Measurements from ENCODE around the gene DEFB123. TPM values are rescaled to one million over a fixed set of nuclear protein-coding genes. Genes with fewer than 3 reads are reported as not detected.
"Not testable (repeated sequence)": the region's sequence is repeated elsewhere in the genome, so short reads cannot be mapped to it uniquely, and the experiment has no call there.

Gene DEFB123
- polyA plus RNA-seq, 1 of the 3 experiments (the other 2 are of a cell fraction): not detected

DNA sequence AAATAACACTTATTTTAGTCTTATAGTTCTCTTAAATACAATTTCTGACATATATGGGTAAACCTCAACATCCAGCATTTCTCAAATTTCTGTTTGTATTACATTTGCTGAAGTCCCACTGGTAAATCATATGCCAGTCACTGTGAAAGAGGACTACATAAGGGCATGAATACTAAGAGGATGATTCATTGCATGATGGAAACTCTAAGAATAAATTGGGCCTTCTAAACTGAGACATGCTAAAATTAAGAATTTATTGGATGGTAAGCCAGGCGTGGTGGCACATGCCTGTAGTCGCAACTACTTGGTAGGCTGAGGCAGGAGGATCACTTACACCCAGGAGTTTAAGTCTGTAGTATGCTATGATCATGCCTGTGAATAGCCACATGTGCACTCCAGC lies 12.1 kb downstream of the DEFB123 start:
- CTCF ChIA-PET: no interaction called here

DNA sequence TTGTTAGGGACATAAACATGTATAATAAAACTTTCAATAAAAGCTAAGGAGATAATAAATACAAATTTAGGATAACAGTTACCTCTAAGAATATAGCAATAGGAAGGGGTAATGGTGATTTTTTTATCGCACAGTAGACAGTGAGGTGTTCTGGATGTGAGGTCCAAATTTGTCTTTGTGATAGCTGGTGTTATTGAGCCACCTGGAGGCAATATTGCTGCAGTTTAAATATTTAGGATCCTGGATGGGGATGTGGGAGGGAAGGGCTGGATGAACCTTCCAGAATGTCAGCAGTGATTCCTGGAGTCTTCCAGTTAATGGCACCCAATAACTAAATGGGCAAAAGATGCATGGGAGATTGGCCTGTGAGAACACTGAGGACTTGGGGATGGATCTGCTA lies 13.9 kb downstream of the DEFB123 start:
- Histone ChIP-seq H3K9me2 (no peaks in the 10 kb centered on the region), H3K9ac (no peak overlapping the region), H3F3A (replicated peaks; ENCODE audit: insufficient read depth) (peaks cover 6% of the 10 kb centered on the region), H3K36me3 (replicated peaks in 1 of 2; ENCODE audit: control insufficient read depth in 1 of 2, insufficient read depth in 2 of 2, low read length in 1 of 2) (no peaks in the 10 kb centered on the region), H3K27ac (ENCODE audit: low read depth in 2 of 2, low read length in 1 of 2) (no peak overlapping the region), H3K9me3 (no peaks in the 10 kb centered on the region), H3K79me2 (ENCODE audit: insufficient read depth) (no peaks in the 10 kb centered on the region), H3K27me3 (ENCODE audit: insufficient read depth) (peaks cover 4% of the 10 kb centered on the region; the same call in 1 of the 2 replicates), H3K4me2 (no peak overlapping the region), H3K4me1 (ENCODE audit: control insufficient read depth in 1 of 2, insufficient read depth in 2 of 2, low read depth in 1 of 2, low read length in 1 of 2) (no peaks in the 10 kb centered on the region), H4K20me1 (ENCODE audit: insufficient read depth) (no peaks in the 10 kb centered on the region), H2AFZ (ENCODE audit: low read depth) (no peak overlapping the region), H3K4me3 (ENCODE audit: low read depth in 2 of 2, low read length in 1 of 2) (no peak overlapping the region)
- TF ChIP-seq TEAD4 (IDR thresholded peaks at IDR 0.05; ENCODE audit: borderline replicate concordance, insufficient read depth) (no peak), EZH2phosphoT487 (IDR thresholded peaks at IDR 0.05; ENCODE audit: borderline replicate concordance, low read depth) (no peak), NFIC (IDR thresholded peaks at IDR 0.05; ENCODE audit: borderline replicate concordance) (no peak), RAD21 (IDR thresholded peaks at IDR 0.05; ENCODE audit: low read length) (no peak), GATA2 (CRISPR knock-in tag; IDR thresholded peaks at IDR 0.05) (no peak), EP300 (IDR thresholded peaks at IDR 0.05; ENCODE audit: borderline replicate concordance in 1 of 2, low read depth in 1 of 2, low read length in 1 of 2) (no peak), MEF2A (IDR thresholded peaks at IDR 0.05; ENCODE audit: borderline replicate concordance, low read depth) (no peak), RFX5 (IDR thresholded peaks at IDR 0.05; ENCODE audit: low read length) (no peak), MXI1 (IDR thresholded peaks at IDR 0.05; ENCODE audit: low read depth, low read length) (no peak), SMC3 (IDR thresholded peaks at IDR 0.05; ENCODE audit: low read depth, low read length) (no peak), POLR2AphosphoS5 (IDR thresholded peaks at IDR 0.05; ENCODE audit: low read depth, low read length) (no peak), RXRA (IDR thresholded peaks at IDR 0.05; ENCODE audit: borderline replicate concordance, low read depth) (no peak)
- TF ChIP-seq, protein P1, sequence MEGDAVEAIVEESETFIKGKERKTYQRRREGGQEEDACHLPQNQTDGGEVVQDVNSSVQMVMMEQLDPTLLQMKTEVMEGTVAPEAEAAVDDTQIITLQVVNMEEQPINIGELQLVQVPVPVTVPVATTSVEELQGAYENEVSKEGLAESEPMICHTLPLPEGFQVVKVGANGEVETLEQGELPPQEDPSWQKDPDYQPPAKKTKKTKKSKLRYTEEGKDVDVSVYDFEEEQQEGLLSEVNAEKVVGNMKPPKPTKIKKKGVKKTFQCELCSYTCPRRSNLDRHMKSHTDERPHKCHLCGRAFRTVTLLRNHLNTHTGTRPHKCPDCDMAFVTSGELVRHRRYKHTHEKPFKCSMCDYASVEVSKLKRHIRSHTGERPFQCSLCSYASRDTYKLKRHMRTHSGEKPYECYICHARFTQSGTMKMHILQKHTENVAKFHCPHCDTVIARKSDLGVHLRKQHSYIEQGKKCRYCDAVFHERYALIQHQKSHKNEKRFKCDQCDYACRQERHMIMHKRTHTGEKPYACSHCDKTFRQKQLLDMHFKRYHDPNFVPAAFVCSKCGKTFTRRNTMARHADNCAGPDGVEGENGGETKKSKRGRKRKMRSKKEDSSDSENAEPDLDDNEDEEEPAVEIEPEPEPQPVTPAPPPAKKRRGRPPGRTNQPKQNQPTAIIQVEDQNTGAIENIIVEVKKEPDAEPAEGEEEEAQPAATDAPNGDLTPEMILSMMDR (IDR thresholded peaks at IDR 0.05): no peak
- TF ChIP-seq, protein P2, sequence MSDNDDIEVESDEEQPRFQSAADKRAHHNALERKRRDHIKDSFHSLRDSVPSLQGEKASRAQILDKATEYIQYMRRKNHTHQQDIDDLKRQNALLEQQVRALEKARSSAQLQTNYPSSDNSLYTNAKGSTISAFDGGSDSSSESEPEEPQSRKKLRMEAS (IDR thresholded peaks at IDR 0.05; ENCODE audit: low read depth): no peak
- CTCF ChIA-PET: interaction anchor here (1.0 to 7.9 kb wide), 2 partner anchors 13 to 48 kb away, joined by 3 to 145 read pairs; partner anchors contain the start of gene DEFB123
- 50% methylated on average over 1 of the region's 1 CpG for WGBS (ENCODE audit: low lambda C conversion rate)
- DNase-seq: no peak
- POLR2A ChIA-PET: no interaction called here

More for the DNA sequence above, 12.1 kb downstream of the DEFB123 start:
- peaks cover 6% of the 10 kb centered on the region for H3F3A ChIP-seq (replicated peaks; ENCODE audit: insufficient read depth)
- H3K4me3 ChIP-seq (ENCODE audit: low read depth in 2 of 2, low read length in 1 of 2): no peak overlapping the region
- no peak overlapping the region for H3K9ac ChIP-seq
- POLR2A ChIA-PET: no interaction called here
- H3K4me2 ChIP-seq: no peak overlapping the region
- H3K9me3 ChIP-seq: no peaks in the 10 kb centered on the region
- H3K27ac ChIP-seq (ENCODE audit: low read depth in 2 of 2, low read length in 1 of 2): no peak overlapping the region
- TF ChIP-seq, protein P3, sequence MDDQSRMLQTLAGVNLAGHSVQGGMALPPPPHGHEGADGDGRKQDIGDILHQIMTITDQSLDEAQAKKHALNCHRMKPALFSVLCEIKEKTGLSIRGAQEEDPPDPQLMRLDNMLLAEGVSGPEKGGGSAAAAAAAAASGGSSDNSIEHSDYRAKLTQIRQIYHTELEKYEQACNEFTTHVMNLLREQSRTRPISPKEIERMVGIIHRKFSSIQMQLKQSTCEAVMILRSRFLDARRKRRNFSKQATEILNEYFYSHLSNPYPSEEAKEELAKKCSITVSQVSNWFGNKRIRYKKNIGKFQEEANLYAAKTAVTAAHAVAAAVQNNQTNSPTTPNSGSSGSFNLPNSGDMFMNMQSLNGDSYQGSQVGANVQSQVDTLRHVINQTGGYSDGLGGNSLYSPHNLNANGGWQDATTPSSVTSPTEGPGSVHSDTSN (IDR thresholded peaks at IDR 0.05): 0 out of 2 replicates have a peak, but pooled peaks have one; percentile 27
- TF ChIP-seq, protein P4, sequence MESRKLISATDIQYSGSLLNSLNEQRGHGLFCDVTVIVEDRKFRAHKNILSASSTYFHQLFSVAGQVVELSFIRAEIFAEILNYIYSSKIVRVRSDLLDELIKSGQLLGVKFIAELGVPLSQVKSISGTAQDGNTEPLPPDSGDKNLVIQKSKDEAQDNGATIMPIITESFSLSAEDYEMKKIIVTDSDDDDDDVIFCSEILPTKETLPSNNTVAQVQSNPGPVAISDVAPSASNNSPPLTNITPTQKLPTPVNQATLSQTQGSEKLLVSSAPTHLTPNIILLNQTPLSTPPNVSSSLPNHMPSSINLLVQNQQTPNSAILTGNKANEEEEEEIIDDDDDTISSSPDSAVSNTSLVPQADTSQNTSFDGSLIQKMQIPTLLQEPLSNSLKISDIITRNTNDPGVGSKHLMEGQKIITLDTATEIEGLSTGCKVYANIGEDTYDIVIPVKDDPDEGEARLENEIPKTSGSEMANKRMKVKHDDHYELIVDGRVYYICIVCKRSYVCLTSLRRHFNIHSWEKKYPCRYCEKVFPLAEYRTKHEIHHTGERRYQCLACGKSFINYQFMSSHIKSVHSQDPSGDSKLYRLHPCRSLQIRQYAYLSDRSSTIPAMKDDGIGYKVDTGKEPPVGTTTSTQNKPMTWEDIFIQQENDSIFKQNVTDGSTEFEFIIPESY (IDR thresholded peaks at IDR 0.05; ENCODE audit: borderline replicate concordance, low read depth): no peak
- peak; percentile 15; the same call in 1 of the 2 replicates for TF ChIP-seq FOSL2 (IDR thresholded peaks at IDR 0.05; ENCODE audit: borderline replicate concordance, low read depth)
- WGBS (ENCODE audit: low lambda C conversion rate): 13% methylated on average over 2 of the region's 2 CpGs
- no peak for DNase-seq
- no peak overlapping the region for H2AFZ ChIP-seq (ENCODE audit: low read depth)
- no peaks in the 10 kb centered on the region; the same call in 1 of the 2 replicates for H3K27me3 ChIP-seq (ENCODE audit: insufficient read depth)
- no peaks in the 10 kb centered on the region for H3K4me1 ChIP-seq (ENCODE audit: control insufficient read depth in 1 of 2, insufficient read depth in 2 of 2, low read depth in 1 of 2, low read length in 1 of 2)
- H3K79me2 ChIP-seq (ENCODE audit: insufficient read depth): no peaks in the 10 kb centered on the region
- H4K20me1 ChIP-seq (ENCODE audit: insufficient read depth): no peaks in the 10 kb centered on the region
- H3K9me2 ChIP-seq: no peaks in the 10 kb centered on the region
- H3K36me3 ChIP-seq (replicated peaks in 1 of 2; ENCODE audit: control insufficient read depth in 1 of 2, insufficient read depth in 2 of 2, low read length in 1 of 2): no peaks in the 10 kb centered on the region

DNA sequence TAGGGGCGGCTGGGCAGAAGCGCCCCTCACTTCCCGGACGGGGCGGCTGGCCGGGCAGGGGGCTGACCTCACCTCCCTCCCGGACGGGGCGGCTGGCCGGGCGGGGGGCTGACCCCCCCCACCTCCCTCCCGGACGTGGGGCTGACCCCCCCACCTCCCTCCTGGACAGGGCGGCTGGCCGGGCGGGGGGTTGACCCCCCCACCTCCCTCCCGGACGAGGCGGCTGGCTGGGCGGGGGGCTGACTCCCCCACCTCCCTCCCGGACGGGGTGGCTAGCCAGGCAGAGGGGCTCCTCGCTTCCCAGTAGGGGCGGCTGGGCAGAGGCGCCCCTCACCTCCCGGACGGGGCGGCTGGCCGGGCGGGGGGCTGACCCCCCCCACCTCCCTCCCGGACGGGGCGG lies 30.5 kb downstream of the DEFB123 start:
- H3K4me1 ChIP-seq (ENCODE audit: control insufficient read depth in 1 of 2, insufficient read depth in 2 of 2, low read depth in 1 of 2, low read length in 1 of 2); H3K27ac ChIP-seq (ENCODE audit: low read depth in 2 of 2, low read length in 1 of 2); H3K36me3 ChIP-seq (replicated peaks in 1 of 2; ENCODE audit: control insufficient read depth in 1 of 2, insufficient read depth in 2 of 2, low read length in 1 of 2); H3K9me3 ChIP-seq; H2AFZ ChIP-seq (ENCODE audit: low read depth); H3K4me3 ChIP-seq (ENCODE audit: low read depth in 2 of 2, low read length in 1 of 2); H3K9me2 ChIP-seq; H3K27me3 ChIP-seq (ENCODE audit: insufficient read depth); H3K9ac ChIP-seq; H3K79me2 ChIP-seq (ENCODE audit: insufficient read depth); CTCF ChIA-PET; DNase-seq; H3K4me2 ChIP-seq; POLR2A ChIA-PET; H3F3A ChIP-seq (replicated peaks; ENCODE audit: insufficient read depth); H4K20me1 ChIP-seq (ENCODE audit: insufficient read depth): not testable (repeated sequence)
- no CpG with 5 or more reads among the region's 33 CpGs for WGBS (ENCODE audit: low lambda C conversion rate)

All from SK-N-SH (cell line).